HL-60 (cell line): ENCODE data around the gene FBXO15.

Experiments
- CTCF ChIP-seq: IDR thresholded peaks from one replicate; pipeline ENCODE4 v1.5.1; 2011; ENCODE audit warnings: low read length, control low read depth, inconsistent platforms; ENCODE audit not compliant: insufficient read depth
- GABPA ChIP-seq: IDR thresholded peaks from 2 replicates; pipeline ENCODE4 v1.6.1; 2012; ENCODE audit warnings: low read depth
- POLR2AphosphoS5 ChIP-seq: IDR thresholded peaks from 2 replicates; pipeline ENCODE4 v1.6.1; 2012; ENCODE audit warnings: low read depth
- SPI1 ChIP-seq: IDR thresholded peaks from 2 replicates; pipeline ENCODE4 v1.6.1; 2012; ENCODE audit warnings: low read depth, mild to moderate bottlenecking, borderline replicate concordance
- TF ChIP-seq, protein P1 (sequence below): IDR thresholded peaks from 2 replicates; pipeline ENCODE4 v1.6.1; 2012; ENCODE audit warnings: low read depth; ENCODE audit not compliant: insufficient replicate concordance

DNA sequence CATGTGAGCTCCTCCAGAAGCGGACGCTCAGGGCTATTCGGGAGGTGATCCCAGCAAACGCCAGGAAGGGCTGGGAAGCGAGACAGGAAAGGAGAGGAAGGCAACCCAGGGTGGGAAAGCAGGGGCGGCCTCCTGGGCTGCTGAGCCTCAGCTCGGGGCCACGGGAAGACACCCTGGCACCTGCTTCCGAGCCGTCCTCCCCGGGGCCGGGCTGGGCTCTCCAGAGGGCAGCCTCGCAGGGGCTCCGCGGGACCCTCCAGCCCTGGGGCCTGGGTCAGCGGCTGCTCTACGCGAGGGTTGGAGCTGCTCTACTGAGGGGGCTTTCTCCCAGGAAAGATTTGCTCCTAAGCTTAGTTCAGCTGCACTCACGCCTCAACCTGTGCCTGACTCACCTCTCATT is 34.7 kb upstream of the FBXO15 start:
- TF ChIP-seq SPI1 (no peak), POLR2AphosphoS5 (no peak), CTCF (no peak), GABPA (no peak)
- TF ChIP-seq, protein P1, sequence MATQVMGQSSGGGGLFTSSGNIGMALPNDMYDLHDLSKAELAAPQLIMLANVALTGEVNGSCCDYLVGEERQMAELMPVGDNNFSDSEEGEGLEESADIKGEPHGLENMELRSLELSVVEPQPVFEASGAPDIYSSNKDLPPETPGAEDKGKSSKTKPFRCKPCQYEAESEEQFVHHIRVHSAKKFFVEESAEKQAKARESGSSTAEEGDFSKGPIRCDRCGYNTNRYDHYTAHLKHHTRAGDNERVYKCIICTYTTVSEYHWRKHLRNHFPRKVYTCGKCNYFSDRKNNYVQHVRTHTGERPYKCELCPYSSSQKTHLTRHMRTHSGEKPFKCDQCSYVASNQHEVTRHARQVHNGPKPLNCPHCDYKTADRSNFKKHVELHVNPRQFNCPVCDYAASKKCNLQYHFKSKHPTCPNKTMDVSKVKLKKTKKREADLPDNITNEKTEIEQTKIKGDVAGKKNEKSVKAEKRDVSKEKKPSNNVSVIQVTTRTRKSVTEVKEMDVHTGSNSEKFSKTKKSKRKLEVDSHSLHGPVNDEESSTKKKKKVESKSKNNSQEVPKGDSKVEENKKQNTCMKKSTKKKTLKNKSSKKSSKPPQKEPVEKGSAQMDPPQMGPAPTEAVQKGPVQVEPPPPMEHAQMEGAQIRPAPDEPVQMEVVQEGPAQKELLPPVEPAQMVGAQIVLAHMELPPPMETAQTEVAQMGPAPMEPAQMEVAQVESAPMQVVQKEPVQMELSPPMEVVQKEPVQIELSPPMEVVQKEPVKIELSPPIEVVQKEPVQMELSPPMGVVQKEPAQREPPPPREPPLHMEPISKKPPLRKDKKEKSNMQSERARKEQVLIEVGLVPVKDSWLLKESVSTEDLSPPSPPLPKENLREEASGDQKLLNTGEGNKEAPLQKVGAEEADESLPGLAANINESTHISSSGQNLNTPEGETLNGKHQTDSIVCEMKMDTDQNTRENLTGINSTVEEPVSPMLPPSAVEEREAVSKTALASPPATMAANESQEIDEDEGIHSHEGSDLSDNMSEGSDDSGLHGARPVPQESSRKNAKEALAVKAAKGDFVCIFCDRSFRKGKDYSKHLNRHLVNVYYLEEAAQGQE = no peak
